Measurements from ENCODE around the gene GNG12.

GNG12 gene

DNA sequence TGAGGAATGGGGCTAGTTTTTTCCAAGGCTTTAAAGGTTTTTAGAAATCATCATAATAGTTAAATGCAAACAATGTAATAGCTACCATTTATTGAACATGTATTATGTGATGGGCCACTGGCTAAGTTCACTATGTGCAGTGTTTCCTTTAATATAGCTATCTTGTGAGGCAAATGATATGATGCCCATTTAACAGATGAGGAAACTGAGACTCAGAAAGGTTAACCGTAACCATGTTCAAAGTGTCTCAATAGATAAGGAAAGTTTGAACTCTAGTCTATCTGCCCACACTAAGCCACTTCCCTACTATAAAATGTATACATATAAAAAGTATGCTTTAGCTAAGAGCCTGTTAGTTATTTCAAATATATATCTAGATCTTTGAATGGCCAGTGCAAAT lies 64.8 kb downstream of the GNG12 start:
- H3K4me3 Mint-ChIP-seq = no peak overlapping the region
- no peak overlapping the region for H3K27ac Mint-ChIP-seq
- TF ChIP-seq, protein P1, sequence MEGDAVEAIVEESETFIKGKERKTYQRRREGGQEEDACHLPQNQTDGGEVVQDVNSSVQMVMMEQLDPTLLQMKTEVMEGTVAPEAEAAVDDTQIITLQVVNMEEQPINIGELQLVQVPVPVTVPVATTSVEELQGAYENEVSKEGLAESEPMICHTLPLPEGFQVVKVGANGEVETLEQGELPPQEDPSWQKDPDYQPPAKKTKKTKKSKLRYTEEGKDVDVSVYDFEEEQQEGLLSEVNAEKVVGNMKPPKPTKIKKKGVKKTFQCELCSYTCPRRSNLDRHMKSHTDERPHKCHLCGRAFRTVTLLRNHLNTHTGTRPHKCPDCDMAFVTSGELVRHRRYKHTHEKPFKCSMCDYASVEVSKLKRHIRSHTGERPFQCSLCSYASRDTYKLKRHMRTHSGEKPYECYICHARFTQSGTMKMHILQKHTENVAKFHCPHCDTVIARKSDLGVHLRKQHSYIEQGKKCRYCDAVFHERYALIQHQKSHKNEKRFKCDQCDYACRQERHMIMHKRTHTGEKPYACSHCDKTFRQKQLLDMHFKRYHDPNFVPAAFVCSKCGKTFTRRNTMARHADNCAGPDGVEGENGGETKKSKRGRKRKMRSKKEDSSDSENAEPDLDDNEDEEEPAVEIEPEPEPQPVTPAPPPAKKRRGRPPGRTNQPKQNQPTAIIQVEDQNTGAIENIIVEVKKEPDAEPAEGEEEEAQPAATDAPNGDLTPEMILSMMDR (IDR thresholded peaks at IDR 0.05) = no peak
- peaks cover 5% of the 10 kb centered on the region for H3K36me3 Mint-ChIP-seq (ENCODE audit: low read depth)
- no peaks in the 10 kb centered on the region for H3K9me3 Mint-ChIP-seq
- no peak for DNase-seq
- H3K4me1 Mint-ChIP-seq = peaks cover 39% of the 10 kb centered on the region
- peaks cover 11% of the 10 kb centered on the region for H3K27me3 Mint-ChIP-seq (ENCODE audit: low read depth, poor library complexity)

- H3K27ac Mint-ChIP-seq = no peak overlapping the region
- H3K27me3 Mint-ChIP-seq (ENCODE audit: low read depth, poor library complexity) = peaks cover 11% of the 10 kb centered on the region
- no peaks in the 10 kb centered on the region for H3K9me3 Mint-ChIP-seq
- peaks cover 39% of the 10 kb centered on the region for H3K4me1 Mint-ChIP-seq
- TF ChIP-seq, protein P1 (IDR thresholded peaks at IDR 0.05) = no peak
- DNase-seq = no peak
- H3K36me3 Mint-ChIP-seq (ENCODE audit: low read depth) = no peaks in the 10 kb centered on the region
- no peak overlapping the region for H3K4me3 Mint-ChIP-seq
These were observed 66.0 kb downstream of the GNG12 start for GRCh38 chr1:67767103-67767782.

DNA sequence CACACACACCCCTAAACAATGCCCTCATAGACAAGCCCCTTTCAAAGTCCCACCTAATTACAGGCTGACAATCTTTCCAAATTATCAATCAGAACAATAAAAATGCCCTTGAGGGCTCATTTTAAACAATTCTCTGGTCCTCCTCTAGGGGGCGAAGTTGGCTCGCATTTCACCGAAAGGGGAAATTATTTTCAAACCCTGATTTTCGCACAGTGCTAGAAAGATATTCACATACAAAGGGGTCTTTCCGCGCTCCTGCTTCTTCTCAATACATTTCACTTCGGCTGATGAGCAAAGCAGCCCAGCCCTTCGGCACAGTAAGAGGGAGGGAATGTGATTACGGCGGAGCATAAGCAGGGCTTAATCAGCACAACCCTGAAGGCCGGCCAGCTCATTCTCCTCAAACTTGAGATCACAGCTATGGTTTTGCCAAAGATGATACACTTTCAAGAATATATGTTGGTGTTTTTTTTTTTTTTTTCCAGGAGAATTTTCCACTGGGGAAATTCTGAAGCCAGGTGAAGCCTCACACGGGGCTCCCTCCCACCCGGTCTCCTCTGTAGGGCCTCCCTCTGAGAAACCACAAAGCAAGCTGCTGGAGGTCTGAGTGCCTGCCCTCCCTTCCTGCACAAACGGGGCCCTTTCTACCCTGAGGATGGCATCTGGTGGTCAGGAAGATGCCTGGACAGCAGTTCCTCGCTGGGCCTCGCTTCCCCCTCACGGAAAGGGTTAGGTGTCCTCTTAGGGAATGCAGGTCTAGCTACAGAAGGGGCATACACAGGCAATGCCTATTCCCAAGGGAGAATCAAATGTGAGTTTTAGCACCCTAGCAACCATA lies 66.9 kb downstream of the GNG12 start:
- Mint-ChIP-seq H3K4me3 (peak overlapping the region; percentile 52), H3K4me1 (peaks cover 39% of the 10 kb centered on the region)
- DNase-seq = peak; percentile 62

GRCh38 chr1:67764633-67765032 lies 68.6 kb downstream of the GNG12 start:
- TF ChIP-seq, protein P1 (IDR thresholded peaks at IDR 0.05) = no peak
- Mint-ChIP-seq H3K36me3 (ENCODE audit: low read depth) (no peaks in the 10 kb centered on the region), H3K27ac (no peak overlapping the region), H3K4me1 (peaks cover 40% of the 10 kb centered on the region), H3K27me3 (ENCODE audit: low read depth, poor library complexity) (peaks cover 8% of the 10 kb centered on the region), H3K9me3 (no peaks in the 10 kb centered on the region), H3K4me3 (no peak overlapping the region)
- DNase-seq = no peak

More for the DNA sequence above, 66.9 kb downstream of the GNG12 start:
- Mint-ChIP-seq H3K27ac (no peak overlapping the region), H3K9me3 (no peaks in the 10 kb centered on the region), H3K36me3 (ENCODE audit: low read depth) (no peaks in the 10 kb centered on the region), H3K27me3 (ENCODE audit: low read depth, poor library complexity) (peaks cover 11% of the 10 kb centered on the region)
- TF ChIP-seq, protein P1 (IDR thresholded peaks at IDR 0.05) = peak; percentile 64

GRCh38 chr1:67761730-67762129 lies 71.5 kb downstream of the GNG12 start:
- H3K27me3 Mint-ChIP-seq (ENCODE audit: low read depth, poor library complexity) = peaks cover 5% of the 10 kb centered on the region
- H3K9me3 Mint-ChIP-seq = no peaks in the 10 kb centered on the region
- TF ChIP-seq, protein P1 (IDR thresholded peaks at IDR 0.05) = no peak
- no peak overlapping the region for H3K4me3 Mint-ChIP-seq
- no peak for DNase-seq
- H3K27ac Mint-ChIP-seq = no peak overlapping the region
- peaks cover 49% of the 10 kb centered on the region for H3K4me1 Mint-ChIP-seq
- H3K36me3 Mint-ChIP-seq (ENCODE audit: low read depth) = no peaks in the 10 kb centered on the region

Measured in nephron progenitor cell (in vitro differentiated cells).